ENCODE measurements around the gene TBC1D9B.

The TBC1D9B gene

DNA sequence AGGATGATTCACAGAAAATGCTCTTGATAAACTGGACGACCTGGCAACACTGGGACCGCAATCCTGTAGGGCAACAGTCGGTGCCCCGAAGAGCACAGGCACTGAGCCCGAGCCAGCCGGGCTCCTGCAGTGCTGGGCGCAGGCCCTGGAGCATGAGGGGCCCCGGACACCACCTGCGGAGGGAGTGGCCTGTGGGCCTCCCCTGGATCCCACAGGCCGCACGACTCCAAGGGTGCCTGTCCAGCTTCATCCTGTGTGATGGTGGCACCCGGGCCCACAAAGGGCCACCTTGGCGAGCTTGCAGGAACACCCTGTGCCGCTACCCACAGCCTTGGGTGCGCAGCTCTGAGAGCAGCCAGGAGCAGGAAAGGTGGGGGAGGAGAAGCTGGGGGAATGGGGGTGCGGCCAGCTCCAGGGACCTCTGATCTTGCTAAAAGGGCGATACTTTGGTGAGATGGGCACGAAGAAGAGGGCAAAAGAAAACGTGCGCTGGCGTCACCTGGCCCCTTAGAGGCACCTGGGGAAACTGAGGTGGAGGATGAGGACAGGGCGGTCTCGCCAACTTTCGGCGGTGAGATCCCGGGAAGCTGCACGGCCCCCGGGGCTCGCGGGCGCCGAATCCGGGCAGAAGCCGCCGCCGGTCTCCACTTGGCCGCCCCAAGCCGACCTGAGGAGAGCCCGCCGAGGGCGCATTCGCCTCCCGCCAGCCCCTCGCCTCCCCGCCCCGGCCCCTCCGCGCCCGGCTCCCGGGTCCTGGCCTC, 722 bp downstream of the TBC1D9B start:
- DNase-seq = no peak

DNA sequence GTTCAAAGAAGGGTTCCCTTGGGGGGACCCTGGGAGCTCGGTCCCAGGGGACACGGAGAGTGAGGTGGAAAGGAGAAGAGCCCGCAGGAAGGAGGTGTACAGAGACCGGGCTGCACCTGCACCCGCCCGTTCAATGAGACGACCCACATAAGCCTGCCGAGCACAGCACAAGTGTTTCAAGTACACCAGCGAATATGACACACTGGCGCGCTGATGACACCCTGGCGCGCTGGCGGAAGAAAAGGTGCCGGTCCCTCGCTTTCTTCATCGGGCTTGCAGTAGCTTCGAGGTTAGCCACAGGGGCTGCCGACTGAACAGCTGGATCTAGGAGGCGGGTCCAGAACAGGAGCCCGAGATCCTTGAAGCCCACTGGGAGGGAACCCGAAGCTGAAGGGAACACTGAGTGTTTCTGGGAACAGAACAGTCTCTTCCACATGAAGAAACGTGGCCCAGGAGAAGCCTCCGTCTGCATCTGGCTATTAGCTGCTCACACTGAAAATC, 1.4 kb downstream of the TBC1D9B start:
- no peak for DNase-seq

DNA sequence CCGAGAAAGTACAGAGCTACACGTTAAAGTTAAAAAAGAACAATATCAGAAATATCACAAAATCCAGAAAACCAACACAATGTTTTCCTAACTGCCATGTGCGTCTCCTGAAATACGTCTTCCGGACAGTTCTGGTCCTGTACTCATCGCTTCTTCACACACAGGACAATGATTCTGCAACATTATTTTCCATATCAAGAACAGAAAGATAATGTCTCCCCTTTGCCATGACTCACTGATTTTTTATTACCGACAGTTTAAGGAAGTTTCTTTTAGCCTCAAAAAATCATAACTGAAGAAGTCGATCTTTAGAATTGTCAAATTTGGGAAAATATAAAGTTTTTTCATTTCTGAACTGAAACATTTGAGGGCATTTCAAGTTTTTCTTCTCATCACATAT, 2.5 kb downstream of the TBC1D9B start:
- DNase-seq = no peak

DNA sequence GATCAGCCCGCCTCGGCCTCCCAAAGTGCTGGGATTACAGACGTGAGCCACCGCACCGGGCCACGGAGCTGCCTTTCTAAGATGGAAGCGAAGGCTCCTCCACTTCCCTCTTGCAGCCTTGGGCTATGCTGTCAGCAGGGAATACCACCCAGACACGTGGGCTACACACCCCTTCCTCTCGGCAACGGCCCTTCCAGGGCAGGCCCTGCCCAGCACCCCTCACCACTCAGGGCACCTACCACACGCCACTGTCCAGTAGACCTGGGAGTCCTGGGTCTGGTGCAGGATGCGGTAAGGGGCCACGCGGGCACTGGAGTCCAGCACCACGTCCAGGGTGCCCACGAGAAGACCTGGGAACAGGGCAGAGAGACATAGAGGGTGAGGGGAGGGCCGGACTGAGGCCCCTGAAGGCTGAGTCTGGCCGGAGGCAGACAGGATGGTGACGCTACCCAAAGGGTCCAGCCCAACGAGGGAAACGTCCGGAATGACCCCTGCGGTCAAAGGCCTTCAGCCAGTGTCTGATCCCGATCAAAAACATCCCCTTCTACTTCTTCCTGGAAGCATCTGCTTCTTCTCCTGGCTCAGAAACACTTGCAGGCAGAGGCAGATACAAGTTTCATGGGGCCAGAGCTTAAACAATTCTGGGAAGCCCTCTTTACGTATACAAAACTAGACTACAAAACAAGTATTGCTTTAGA, 3.1 kb downstream of the TBC1D9B start:
- DNase-seq = no peak

DNA sequence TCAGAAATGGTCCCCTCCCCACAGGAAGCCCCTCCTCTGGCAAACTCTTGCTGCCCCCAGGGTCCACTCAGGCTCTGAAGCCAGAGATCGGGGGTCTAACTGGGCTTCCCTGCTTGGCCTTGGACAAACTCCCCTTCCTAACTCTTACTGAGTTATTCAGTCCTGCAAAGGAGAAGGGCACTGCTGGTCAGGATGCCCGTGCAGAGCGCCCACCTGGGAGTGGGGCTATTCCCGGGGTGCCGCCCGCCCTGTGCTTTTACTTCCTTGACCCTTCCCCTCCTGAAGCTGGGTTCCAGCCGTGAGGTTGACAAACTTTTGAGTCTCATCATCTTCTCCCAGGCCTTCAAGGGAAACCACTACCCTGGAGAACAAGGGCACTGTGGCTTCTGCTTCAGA, 4.9 kb downstream of the TBC1D9B start:
- no peak for DNase-seq

DNA sequence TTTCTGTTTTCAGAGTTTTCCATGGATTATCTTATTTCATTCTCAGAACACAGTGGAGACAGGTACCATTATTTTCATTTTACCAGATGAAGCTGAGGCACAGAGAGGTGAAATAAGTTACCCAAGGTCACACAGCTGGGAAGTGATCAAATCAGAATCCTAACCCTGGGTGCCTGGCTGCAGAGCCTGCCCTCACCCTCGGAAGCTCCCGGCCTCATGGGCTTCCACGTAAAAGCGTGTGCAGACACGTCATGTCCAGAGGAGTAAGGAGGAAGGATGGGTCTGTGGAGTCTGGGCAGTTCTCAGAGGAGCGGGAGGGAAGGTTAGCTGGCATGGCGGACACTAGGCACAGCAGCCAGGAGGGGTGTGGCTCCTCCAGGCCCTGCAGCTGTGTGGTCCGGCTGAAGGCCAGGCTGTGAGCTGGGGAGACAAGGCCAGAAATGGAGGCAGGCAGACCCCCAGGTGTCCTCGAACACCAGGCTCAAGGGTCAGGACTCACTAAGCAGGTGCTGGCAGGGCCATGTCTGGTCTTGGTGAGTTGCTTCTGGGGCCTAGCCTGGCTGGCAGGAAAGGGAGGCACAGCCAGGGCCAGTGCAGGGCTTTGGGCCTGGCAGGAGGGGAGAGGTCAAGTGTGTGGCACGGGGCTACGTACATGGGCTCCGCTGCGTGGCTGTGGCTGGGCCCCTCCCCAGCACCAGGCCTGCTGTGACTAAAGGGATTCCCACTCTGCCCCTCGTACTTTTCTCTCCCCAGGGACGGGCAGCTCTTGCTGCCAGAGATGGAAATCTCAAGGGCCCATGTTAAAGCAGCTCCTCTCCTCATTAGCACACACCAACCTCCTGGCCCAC, 5.6 kb downstream of the TBC1D9B start:
- DNase-seq = no peak

DNA sequence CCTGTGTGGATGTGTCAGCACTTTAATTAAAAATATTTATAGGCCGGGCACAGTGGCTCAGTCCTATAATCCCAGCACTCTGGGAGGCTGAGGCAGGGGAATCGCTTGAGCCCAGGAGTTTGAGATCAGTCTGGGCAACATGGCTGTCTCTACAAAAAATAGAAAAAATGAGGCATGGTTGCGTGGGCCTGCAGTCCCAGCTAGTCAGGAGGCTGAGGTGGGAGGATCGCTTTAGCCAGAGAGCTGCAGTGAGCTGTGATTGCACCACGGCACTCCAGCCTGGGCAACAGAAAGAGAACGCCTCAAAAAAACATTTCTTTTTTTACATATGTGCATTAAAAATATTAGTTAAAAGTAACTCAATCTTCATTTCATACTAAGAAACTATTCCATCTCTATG, 6.2 kb downstream of the TBC1D9B start:
- DNase-seq = no peak

DNA sequence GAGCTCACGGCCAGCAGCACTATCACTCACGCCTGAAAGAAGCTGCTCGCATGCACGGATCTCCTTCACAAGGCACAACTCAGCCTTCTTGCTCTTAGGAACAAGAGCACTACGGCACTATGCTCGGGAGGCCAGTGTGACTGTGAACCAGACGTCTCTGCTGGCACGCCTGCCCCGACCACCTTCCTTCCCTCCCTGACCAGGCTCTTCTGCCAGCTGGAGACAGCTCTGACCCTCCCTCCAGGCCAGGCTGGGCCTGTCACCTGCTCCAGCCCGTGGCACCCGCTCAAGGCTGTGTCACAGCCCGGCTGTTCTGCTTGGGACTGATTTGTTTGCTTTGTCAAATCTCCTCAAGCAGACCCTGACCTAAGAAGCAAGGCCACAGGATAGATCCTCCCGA, 7.0 kb downstream of the TBC1D9B start:
- DNase-seq = no peak

DNA sequence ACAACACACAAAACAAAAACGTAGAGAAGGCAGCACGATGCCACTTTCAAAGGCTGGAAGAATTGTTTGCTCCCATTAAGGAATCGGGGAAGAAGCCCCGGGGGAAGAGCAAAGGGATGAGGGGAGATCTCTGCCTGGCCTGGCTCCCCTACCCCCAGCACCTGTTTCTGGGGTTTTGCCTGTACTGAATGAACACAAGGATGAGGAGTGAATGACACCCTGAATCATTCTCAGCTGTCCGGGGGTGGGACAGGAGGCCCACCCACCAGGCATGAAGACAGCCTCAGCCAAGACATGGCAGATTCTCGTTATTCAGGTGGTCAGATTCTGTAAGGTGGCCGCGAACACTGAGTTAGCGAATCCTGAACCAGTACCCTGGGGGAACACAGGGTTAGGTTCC, 7.5 kb downstream of the TBC1D9B start:
- DNase-seq = no peak

DNA sequence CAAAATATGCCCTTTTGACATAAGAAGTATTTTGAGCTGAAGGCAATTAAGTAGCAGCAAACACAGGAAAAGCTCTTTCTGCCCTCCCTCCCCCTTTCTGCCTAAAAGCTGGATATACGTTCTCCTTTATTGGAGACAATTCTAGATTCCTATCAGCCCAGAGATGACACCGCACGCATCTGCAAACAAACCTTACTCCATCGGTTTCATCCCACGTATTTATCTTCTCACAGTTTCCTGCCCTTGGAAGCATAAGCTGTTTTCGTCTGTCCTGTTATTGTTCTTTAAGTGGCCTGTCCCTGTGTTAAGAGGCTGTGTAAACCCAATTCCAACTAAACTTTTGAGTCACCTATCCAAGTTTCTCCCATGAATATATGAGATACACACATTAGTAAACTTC, 11.8 kb downstream of the TBC1D9B start:
- DNase-seq = no peak

DNA sequence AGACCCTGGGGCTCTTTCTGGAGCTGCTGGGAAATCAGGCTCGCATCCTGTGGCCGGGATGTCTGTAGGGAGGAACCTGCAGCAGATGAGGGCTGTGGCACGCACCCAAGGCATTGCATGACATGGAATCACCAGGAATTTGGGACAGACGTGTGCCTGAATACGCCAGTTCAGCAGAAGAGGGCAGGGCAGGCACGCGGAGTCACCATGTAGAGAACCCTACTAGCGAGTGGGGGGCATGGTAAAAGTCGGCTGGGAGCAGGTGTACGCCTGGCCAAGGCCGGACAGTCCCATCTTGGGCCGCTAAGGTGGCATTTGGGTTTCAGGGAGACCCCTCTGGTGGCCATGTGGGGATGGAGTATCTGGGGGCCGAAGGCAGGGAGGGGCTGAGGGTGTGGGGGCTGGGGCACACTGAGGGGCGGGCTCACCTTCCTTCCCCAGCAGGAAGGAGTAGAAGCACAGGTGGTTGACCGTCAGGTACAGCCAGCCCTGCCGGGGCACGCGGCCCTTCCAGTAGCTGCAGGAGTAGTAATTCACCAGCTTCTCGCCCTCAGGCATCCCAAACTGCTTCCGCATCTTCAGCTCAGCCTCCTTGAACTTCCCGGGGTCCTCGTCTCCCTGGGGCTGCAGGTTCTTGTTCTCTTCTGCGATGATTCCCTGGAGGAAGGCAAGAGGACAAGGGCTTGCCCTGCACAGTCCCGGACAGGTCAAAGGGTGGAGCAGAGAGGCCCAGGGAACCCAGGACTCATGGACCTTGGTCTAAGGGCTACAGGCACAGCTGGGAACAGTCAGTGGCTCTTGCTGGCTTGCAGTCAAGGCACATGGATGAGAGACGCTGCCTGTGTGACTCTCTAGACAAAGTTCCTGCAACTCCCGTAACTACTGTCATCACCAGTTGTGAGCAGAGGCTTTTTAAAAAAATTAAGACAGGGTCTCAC, 13.5 kb downstream of the TBC1D9B start:
- no peak for DNase-seq

DNA sequence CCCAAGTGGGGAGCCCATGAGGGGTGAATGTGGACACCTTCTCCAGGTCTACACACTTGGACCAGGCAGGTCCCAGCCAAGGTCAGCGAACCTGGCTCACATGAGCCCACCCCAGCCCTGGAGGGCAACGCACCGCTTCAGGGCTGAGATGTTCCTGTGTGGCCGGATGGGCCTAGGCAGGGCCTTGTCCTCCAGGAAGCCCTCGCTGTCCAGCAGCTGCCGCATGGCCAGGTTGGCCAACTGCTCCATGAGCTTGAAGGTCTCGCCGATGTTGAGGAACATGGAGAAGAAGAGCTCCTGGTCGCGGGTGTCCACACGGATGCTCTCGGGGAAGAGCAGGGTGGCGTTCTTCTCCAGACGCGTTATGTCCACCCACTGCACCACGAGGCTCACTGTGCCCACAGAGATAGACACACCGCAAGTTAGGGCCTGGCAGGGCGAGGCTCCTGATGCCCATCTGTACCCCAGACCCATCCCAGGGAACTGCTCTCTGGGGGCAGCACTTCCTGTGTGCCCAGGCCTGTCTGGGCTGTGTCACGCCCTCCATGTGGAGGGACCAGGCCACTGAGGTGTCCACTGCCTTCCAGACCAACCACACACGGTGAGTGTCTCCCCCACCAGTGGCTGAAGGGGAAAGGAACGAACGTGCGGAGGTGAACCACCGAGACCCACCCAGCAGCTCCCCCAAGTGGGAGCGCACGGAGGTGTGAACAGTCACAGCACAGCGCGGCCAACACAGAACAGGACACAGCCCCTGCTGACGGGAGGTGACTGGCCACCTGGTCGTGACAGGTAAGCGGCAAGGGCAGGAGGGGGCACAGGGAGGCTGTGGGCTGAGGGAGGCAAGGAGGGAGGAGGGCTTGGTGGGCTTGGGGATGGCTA, 14.4 kb downstream of the TBC1D9B start:
- DNase-seq = no peak

DNA sequence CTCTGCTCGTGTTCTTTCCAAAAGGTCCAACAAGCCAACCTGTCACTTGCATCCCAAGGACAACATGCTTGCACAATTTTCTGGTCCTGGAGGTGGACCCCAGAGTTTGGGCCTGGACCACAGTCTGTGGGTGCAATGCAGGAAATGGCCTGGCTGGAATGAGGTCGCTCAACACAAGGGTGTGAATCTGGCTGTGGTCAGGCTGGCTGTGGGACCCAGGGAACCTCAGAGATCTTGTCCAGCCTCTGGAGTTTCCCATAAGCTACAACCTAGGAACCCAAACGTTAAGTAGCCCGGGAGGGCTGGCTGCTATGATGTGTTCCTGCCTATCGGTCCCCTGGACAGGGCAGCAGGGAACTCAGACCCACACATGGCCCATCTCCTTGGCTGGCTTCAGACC, 15.4 kb downstream of the TBC1D9B start:
- DNase-seq = no peak

DNA sequence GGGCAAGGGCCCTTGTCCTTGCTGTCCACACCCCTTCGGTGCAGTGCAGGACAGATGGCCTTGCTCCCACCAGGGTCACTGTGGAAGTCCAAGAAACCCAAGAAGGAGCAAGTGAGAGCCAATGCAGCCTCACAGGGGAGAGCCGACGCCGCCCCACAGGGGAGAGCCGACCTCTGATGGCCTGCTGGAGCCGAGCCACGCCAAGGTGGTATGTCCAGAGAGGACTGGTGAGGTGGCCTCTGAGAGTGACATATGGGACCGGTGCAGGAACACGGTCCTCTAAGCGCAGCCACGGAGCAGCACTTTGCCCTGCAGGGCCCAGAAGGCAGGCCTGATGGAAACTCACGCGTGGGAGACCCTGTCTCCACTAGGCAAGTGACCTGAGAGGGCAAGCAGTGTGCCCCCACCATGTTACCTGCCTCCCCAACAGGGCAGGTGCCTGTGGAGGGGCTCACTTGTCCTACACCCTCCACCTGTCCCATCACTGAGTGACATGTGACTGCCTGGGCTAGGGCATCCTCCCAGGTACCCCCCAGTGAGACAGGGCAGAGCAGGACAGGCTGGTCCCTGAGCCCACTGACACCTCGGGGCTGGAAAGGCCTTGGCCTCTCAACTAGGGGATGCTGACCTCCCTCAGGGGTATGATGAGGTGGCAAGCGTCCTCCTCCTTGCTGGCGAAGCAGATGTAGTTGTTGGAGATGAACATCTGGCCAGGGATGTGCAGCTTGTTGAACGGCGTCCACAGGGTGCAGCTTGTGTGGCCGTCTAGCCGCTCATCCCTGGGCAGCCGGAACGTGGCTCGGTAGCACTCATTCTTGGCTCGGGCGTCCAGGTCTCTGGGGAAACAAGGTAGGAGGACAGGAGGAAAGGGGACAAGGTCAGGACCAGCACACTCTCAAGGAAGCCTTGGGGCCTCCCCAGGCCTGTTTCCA, 16.7 kb downstream of the TBC1D9B start:
- DNase-seq = no peak

DNA sequence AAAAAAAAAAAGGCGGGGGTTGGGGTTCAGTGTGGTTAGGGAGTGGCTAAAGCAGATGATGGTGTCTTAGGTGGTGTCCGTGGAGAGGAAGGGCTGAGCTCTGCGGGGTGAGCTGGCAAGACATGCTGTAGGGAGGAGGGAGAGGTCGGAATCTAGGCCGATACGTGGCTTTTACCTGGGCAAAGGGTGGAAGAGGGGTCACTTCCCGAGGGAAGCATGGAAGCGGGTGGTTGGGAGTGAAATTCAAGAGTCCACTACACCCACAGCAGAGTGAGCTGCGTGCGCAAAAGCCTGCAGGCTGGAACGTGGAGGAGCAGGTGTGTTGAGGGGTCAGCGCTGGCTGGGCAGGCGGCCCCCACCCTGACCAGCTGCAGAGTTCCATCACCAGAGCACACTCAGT, 17.8 kb downstream of the TBC1D9B start:
- no peak for DNase-seq

DNA sequence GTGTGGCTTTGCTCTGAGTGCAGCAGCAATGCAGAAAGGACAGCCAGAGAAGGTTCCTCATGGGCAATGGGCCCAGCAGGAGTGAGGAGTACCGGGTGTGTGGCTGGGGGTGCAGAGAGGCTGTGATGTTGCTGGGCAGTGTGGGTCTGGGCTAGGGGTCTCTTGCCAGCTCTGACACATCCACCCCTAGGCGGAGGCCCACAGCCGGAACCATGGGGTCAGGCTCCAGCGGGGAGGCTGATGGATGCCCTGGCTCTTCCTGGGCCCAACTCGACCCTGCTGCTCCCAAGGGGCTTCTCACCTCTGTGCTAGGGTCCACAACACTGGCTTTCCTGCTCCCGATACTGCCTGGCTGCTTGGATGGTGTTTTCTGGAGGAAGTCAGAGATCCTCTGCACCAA, 19.9 kb downstream of the TBC1D9B start:
- no peak for DNase-seq

DNA sequence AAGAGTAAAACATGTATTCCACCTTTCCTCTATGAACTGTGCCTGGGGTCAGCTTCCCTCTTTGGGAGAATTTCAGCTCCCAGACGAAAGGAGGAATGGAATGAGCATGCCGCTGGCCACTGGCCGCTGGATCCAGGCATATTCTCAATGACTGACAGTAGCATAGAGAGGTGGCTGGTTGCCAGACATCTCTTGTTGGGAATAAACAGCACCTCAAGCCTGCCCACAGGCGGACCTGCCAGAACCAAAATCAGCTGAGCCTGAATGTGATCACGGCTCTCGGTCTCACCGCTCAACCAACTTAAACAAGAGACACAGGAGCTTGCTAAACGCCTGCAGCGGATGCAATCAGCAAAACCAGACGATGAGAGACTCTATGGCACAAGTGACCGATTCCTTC, 20.6 kb downstream of the TBC1D9B start:
- DNase-seq = no peak

DNA sequence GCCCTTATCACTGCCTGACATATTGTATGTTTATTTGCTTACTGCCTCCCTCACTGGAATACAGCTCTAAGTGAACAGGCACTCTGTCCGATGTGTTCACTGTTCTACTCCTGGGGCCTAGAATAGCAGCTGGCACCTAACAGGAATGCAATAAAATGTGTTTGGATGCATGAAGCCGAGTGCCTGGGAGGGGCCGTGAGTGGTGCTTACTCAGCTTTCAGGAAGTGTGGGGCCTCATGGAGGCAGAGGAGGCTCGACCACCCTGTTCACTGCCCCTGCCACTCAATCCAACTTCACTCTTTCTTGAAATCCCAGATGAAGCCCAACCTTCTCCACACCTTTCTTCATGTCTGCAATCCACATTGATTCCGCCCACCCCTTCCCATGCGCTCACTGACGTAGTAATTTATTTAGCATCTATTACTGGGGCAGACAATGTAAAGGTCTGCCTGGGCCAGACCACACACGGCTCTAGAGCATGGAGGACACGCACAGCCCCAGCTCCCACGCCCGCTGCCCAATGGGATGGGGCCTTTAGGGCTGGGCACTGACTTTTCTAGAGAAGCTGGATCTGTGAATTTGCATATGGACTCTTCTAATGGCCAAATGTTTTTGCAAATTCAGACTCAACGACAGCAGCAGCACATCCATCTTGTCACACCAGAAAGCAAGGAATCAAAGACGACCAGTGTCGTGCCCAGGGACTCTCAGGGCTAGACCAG, 21.3 kb downstream of the TBC1D9B start:
- DNase-seq = no peak

DNA sequence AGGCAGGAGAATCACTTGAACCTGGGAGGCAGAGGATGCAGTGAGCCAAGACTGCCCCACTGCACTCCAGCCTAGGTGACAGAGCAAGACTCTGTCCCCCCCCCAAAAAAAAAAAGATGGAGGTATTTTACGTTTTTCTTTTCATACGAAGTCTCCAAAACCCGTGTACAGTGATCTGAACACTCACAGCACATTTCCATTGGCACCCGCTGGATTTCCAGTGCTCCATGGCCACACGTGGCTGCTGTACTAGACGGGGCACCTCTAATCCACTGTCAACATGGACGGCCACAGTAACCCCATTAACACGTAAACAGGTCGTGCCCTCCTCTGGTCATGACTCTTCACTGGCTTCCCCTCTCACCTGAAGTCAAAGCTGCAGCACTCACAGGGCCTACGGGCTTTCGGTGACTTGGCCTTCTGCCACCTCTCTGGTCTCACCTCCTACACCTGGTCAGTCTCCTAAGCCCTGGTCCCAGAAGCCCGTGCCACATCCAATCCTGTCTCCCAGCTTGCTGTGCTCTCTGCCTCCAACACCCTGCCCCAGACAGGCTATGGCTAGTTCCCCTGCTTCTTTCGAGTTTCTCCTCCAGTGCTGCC, 22.1 kb downstream of the TBC1D9B start:
- no peak for DNase-seq

Measured in DMS79 treated with DMSO at 0.1 percent for 48 hours (cell line).